ENCODE results near the gene CACNA1C. TPM values are rescaled to one million over a fixed set of nuclear protein-coding genes. Genes with fewer than 3 reads are reported as not detected.

Gene CACNA1C
- total RNA-seq, 4 donors from 2014 or later: 1.5 to 13.5 (median 2.1) TPM

- Histone ChIP-seq H3K9me3 (no peaks in the 10 kb centered on the region), H3K4me1 (peaks cover 0 to 13% (median 6%) of the 10 kb centered on the region in 3 donors), H3K27ac (no peak overlapping the region), H3K4me3 (no peak overlapping the region), H3K36me3 (peaks cover 0 to 6% (median 0%) of the 10 kb centered on the region in 3 donors), H3K27me3 (peaks cover 0 to 49% (median 0%) of the 10 kb centered on the region in 4 donors)
- TF ChIP-seq POLR2A (IDR thresholded peaks at IDR 0.05): no peak
- TF ChIP-seq, protein P1, sequence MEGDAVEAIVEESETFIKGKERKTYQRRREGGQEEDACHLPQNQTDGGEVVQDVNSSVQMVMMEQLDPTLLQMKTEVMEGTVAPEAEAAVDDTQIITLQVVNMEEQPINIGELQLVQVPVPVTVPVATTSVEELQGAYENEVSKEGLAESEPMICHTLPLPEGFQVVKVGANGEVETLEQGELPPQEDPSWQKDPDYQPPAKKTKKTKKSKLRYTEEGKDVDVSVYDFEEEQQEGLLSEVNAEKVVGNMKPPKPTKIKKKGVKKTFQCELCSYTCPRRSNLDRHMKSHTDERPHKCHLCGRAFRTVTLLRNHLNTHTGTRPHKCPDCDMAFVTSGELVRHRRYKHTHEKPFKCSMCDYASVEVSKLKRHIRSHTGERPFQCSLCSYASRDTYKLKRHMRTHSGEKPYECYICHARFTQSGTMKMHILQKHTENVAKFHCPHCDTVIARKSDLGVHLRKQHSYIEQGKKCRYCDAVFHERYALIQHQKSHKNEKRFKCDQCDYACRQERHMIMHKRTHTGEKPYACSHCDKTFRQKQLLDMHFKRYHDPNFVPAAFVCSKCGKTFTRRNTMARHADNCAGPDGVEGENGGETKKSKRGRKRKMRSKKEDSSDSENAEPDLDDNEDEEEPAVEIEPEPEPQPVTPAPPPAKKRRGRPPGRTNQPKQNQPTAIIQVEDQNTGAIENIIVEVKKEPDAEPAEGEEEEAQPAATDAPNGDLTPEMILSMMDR (IDR thresholded peaks at IDR 0.05): no peak
- WGBS, 2 donors: 61% methylated on average over 11 to 12 of the region's 12 CpGs
- intact Hi-C loops (cut with DNase I): no loop called here
- DNase-seq: no peak
Observed at GRCh38 chr12:2586156-2587038, 533.6 kb downstream of the CACNA1C start.

GRCh38 chr12:2588345-2588744 lies 535.6 kb downstream of the CACNA1C start:
- 90 to 92% methylated on average over 6 to 7 of the region's 7 CpGs for WGBS, 2 donors
- Histone ChIP-seq H3K4me1 (peaks cover 0 to 3% (median 0%) of the 10 kb centered on the region in 3 donors), H3K4me3 (no peak overlapping the region), H3K36me3 (peaks cover 0 to 13% (median 0%) of the 10 kb centered on the region in 3 donors), H3K9me3 (no peaks in the 10 kb centered on the region), H3K27me3 (peaks cover 0 to 31% (median 0%) of the 10 kb centered on the region in 4 donors), H3K27ac (no peak overlapping the region)
- intact Hi-C loops (cut with DNase I): no loop called here
- TF ChIP-seq, protein P1 (IDR thresholded peaks at IDR 0.05): no peak
- no peak for TF ChIP-seq POLR2A (IDR thresholded peaks at IDR 0.05)
- no peak for DNase-seq

GRCh38 chr12:2589381-2589780 lies 536.6 kb downstream of the CACNA1C start:
- Histone ChIP-seq H3K27ac (no peak overlapping the region), H3K4me1 (no peaks in the 10 kb centered on the region), H3K4me3 (no peak overlapping the region), H3K9me3 (peaks cover 0 to 6% (median 0%) of the 10 kb centered on the region in 3 donors), H3K36me3 (peaks cover 0 to 17% (median 0%) of the 10 kb centered on the region in 3 donors), H3K27me3 (peaks cover 0 to 21% (median 0%) of the 10 kb centered on the region in 4 donors)
- intact Hi-C loops (cut with DNase I): no loop called here
- TF ChIP-seq, protein P1 (IDR thresholded peaks at IDR 0.05): no peak
- TF ChIP-seq POLR2A (IDR thresholded peaks at IDR 0.05): no peak
- DNase-seq: no peak
- whole genome bisulfite sequencing, 2 donors: 77 to 78% methylated on average over 9 of the region's 11 CpGs

- intact Hi-C loops (cut with DNase I): no loop called here
- H3K9me3 ChIP-seq: peaks cover 0 to 10% (median 0%) of the 10 kb centered on the region in 3 donors
- peaks cover 0 to 3% (median 0%) of the 10 kb centered on the region in 4 donors for H3K27me3 ChIP-seq
- peaks cover 0 to 46% (median 0%) of the 10 kb centered on the region in 3 donors for H3K36me3 ChIP-seq
- no peaks in the 10 kb centered on the region for H3K4me1 ChIP-seq
- no peak overlapping the region for H3K27ac ChIP-seq
- H3K4me3 ChIP-seq: no peak overlapping the region
- no peak for DNase-seq
- TF ChIP-seq POLR2A (IDR thresholded peaks at IDR 0.05): no peak
- 77 to 87% methylated on average over 5 of the region's 5 CpGs for WGBS, 2 donors
Observed at GRCh38 chr12:2593045-2593444, 540.3 kb downstream of the CACNA1C start.

DNA sequence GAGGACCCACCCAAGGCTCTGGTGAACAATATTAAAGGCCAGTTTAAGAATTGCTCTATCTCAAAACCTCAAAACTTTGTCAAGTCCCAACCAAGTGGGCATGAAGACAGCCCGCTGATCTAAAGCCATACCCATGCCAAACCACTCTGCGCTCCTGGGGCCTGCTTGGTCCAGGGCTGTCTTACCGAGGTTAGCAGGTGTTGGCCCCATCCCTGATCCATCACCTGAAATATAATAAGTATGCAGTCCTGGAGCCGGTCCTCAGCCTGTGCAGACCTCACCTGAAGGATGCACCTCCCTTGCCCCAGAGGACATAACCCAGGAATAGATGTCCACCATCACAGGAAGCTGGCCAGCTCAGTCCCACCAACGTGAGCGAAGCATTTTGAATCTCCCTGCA lies 543.7 kb downstream of the CACNA1C start:
- H3K36me3 ChIP-seq: peaks cover 0 to 40% (median 0%) of the 10 kb centered on the region in 3 donors
- H3K4me3 ChIP-seq: no peak overlapping the region
- no peak overlapping the region for H3K27ac ChIP-seq
- peaks cover 0 to 10% (median 0%) of the 10 kb centered on the region in 3 donors for H3K9me3 ChIP-seq
- no peaks in the 10 kb centered on the region for H3K4me1 ChIP-seq
- DNase-seq: no peak
- H3K27me3 ChIP-seq: no peaks in the 10 kb centered on the region
- no peak for TF ChIP-seq POLR2A (IDR thresholded peaks at IDR 0.05)
- TF ChIP-seq, protein P1 (IDR thresholded peaks at IDR 0.05): no peak
- WGBS, 2 donors: 96 to 100% methylated on average over 2 to 5 of the region's 6 CpGs
- intact Hi-C loops (cut with DNase I): no loop called here

Measured in esophagus squamous epithelium (tissue), 5 donors.